Activated T-cell treated with anti-CD3 and anti-CD28 coated beads, Interleukin-2, amount 50 U/mL, for 1 hour (primary cell): ENCODE data around the gene SORBS2.

Experiments
- DNase-seq: peaks from one replicate; pipeline ENCODE4 v3.0.0-alpha.2; 2020

SORBS2 gene

DNA sequence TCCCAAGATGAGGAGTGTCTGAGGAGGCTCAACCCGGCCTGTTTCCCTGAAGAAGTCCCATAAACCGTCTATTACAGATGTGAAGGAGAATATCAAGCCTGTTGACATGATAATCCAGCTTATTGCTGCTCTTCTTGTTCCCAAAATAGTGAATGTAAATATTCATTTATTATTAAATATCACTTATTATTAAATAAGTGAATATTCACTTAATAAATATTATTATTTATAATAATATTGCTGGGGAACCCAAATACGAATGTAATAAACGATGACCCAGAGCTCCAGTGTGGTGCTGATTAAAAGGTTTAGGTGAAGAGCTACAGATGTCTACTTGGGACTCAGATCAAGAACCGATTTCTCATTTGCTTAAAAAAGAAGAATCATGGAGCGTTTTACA, 23.8 kb upstream of the SORBS2 start:
- no peak for DNase-seq

DNA sequence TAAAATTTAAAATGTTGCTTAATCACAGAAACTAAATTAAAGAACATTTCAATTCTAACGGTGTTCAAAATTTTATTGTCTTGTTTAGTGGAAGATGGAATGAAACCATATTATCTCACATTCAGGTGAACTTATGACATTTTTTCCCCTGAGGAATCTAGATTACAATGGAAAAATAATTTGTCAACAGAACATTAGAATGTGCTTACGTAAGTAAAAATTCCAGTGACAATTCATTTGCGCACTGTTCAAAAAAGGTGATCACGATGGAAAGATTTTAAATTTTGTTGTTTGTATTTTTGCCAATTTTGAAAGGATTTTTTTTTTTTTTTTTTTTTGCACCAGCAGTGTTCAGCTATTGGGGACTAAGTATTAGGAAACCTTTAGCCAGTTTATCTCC, 23.3 kb upstream of the SORBS2 start:
- no peak for DNase-seq

DNA sequence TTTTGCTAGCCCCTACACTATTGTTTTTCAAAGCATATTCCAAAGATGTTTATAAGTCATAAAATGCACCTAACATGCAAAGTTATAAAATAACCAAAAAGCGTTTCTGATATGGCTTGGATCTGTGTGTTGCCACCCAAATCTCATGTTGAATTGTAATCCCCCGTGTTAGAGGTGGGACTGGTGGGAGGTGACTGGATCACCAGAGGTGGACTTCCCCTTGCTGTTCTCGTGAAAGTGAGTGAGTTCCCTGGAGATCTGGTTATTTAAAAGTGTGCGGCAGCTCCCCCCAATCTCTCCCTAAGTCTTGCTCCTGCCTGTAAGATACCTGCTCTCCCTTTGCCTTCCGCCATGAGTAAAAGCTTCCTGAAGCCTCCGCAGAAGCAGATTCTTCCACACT, 22.8 kb upstream of the SORBS2 start:
- DNase-seq = no peak

DNA sequence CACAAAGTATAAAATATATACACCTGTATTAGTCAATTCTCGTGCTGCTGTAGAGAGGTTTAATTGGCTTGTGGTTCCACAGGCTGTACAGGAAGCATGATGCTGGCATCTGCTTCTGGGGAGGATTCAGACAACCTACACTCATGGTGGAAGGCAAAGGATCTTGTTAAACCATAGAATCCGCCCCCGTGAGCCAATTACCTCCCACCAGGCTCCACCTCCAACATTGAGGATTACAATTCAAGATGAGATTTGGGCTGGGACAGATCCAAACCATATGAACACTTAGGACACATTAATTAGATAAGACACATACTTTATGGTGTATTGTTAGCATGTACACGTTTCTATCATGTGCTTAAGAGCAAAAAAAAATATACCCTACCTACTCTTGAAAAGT, 22.1 kb upstream of the SORBS2 start:
- DNase-seq = no peak

DNA sequence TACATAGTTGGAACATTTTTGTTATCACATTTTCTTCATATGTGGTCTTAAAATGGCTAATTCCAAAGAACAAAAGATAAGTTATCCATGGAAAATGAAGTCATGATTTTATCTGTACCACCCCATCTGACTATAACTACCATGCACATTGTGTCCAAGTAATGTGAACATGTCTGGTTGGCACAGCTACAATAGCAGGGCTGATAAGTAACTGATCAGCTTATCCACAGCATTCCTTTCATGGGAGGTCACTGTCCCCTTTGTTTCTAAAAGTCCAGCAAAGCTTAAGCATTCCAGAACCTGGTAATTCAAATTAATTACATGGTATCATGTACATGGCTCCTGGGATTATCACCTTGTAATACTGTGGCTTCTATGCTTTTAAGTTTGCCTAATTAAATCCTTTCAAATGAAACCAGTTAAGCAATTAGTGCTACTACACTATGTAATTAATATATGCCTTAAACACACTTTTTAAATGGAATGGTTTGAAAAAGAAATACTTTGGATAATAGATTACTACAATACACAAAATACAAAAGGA, 21.1 kb upstream of the SORBS2 start:
- DNase-seq = no peak

DNA sequence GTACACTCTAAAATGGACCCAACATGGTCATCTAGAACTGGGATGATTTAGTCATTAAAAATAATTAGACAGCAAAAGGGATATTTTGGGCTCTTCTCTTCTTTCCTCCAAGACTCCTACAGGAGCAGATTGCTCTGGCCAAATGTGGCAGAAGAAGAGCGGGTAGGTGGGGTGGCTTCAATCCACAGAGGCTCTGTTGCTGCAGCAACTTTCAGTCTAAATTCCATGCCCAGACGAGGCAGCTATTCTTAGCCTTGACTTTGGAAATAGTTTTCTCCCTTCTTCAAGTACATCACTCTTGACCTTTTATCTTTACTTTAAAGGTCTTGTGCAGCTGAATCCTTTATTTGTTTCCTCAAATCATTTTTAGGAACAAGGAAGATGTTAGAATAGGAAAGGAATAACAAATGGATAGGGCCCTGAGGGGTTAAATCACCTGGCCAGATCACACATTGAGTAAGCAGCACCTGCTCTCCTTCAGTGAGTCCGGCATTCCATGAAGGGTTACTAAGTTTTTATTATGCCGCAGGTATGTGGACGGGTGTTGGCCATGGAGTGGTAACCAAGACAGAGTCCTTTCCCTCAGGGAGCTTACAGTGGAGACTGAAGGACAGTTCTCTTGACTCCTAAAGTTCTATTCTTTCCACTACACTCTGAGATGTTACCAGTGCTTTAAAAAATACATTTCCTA, 19.3 kb upstream of the SORBS2 start:
- DNase-seq = no peak

DNA sequence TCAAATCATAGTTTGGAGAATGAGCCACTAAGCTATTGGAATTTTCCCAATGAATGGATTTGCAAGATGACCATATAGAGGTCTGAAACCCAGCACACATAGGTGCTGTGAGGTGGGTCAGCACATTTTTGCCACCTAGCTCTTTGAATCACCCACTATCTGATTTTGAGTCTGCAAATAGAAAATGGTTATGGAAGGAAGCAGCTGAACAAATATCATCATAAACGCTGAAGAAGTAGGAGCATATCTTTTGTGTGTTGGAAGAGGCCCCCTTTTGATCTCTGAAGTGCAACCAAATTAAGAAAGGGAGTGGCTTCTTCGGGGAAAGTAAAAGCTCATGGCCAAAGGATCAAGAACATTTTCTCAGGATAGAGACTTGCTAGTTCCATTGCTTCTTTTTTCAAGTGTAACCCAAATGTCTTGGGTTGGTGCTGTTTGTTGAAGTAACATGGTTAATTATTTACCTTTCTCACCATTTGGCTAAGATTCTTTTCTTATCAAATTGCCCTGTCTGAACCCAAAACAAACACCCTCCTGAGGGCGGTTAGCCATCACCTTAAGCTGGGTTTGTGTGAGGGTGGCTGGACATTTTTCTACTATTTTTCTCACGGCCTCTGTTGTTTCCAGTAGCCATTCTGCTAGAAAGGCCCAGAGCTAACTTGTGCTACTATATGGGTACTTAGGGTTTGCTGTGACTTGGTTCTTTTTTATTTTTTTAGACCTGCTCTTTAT, 18.4 kb upstream of the SORBS2 start:
- no peak for DNase-seq

DNA sequence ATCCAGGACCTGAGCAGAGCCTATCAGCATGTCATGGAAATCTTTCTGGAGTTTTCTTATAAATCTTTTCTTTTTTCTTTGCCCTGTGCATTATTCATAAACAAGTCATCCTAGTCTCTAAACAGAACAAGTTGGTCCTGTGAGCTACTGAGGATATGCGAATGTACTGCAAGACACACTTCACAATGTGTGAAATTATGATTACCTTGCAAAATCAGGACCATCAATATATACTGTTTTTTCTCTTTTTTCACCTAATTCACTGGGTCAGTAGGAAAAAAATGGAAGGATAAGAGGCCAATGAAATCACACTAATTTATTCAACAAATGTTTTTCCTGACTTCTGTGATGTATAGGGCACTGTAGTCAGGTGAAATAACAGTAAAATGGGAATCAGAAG, 14.4 kb upstream of the SORBS2 start:
- no peak for DNase-seq

DNA sequence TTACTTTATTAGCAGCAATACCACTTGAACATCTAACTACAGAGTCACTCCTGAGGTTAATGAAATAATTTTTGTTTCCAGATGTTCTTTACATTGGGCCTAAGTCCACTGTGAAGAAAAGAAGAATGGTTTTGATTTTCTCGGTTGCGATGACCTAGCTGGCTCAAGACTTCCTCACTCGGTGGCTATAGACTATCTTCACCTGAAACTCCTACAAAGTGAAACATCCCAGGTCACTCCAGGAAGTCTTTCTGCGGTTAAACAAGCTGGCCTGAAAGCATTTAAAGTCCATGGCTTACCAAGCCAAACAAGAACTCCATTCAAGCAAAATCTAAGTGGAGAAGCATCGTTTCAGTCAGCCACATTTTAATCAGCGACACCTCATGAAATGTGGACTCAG, 13.7 kb upstream of the SORBS2 start:
- no peak for DNase-seq

DNA sequence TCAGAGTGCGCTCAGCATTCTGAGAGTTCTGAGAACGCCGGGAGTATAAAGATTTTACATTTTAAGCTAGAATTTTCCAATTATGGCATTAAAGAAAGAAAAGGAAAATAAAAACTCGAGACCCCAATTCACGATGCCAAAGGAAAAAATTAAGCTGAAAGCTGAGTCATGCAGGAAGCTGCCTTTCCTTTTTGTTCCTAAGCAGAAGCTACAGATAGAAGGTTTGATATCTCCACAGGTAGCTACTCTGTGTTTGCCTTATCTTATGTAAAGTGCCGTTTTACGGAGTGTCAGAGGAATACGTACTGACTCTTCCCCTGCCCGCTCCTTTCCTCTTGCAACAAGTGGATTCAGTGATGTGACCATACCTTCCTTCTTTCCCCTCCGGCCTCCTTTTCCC, 10.8 kb upstream of the SORBS2 start:
- DNase-seq = no peak

DNA sequence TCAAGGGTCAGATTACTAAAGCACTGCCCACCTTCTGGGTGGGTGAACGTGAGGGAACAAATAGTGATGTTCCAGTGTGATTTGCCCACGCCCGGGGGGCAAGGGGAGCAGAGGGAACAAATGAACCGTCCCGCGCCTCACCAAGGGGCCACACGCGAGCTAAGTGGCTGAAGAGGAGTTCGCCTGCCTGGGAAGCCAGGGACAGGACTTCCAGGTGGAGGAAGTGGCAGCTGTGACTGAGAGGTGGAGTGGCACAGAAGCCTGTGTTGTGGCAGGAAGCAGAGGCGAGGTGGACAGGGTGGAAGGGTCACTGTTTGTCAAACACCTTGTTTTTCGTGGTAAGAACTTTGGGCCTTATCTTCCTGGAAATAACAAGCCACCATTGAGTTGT, 9.0 kb upstream of the SORBS2 start:
- no peak for DNase-seq

DNA sequence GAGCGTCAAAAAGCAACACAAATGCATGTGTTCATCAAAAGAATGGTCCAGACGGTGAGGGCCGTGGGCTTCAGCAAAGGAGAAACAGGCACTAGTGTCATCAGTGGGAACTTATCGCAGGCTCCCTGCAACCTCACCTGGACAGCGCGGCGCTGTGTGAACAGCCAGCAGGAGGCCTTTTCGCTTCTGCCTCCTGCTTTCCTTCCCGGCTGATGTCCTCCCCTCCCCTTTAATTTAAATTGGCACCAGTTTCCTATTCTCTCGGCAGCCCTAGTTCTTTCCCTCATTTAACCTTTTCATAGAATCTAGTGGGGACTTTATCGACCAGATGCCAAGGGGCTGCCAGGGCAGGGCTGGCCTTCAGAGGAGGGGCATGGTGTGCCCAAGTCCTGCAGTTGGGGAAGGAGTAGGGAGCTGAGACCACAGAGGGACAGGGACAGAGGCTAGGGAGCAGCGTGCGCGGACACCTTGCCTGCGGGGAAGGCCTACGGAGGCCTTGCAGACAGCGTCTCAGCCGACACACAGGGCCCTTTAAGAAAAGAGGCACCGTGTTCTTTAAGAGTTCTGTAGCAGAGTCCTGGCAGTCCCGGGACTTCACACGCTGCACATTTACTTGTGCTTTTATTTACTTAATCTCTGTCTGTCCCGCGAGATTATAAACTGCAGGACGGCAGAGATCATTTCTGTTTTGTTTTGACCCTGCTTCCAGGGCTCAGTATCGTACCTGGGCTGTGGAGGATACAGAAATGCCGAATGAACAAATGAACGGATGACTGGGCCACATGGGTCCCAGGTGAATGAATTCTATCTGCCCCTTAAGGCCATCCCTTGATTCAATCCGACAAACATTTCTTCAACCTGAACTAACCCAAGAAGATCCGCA, 8.4 kb upstream of the SORBS2 start:
- no peak for DNase-seq

DNA sequence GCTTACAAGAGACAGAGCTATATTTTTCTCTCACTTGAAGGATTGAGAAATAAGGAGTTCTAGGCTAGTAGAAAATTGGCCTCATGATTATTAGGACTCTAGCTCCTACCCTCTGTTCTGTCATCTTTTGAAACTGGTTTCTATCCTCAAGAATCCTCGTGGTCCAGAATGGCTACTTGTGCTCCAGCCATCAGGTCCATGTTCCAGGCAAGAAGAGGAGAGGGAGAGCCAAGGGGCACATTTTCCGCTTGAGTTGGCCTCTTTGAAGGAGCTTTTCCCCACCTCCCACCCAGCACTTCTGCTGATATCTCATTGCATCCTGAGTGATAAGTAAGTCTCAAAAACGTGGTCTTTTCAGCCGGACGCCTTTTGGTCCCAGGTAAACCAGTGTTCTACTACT, 7.2 kb upstream of the SORBS2 start:
- no peak for DNase-seq

DNA sequence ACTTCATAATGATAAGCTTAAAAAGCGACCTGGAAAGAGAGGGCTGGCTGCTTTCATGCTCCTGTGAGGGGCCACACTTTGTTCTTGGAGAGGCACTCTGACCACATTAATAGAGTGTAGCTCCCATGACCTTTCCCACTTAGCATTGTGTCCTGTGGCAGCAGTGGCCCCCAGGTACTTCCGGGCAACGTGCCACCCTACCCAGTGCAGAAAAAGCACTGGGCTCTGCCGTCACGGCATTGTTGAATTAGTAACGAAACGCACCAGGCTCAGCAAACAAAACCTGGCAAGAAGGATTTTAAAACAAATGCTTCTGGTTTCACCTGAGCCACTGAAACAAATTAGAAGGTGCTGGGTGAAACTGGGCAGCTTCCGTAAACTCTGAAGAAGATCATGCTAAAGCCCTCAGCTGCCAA, 5.4 kb upstream of the SORBS2 start:
- DNase-seq = no peak

DNA sequence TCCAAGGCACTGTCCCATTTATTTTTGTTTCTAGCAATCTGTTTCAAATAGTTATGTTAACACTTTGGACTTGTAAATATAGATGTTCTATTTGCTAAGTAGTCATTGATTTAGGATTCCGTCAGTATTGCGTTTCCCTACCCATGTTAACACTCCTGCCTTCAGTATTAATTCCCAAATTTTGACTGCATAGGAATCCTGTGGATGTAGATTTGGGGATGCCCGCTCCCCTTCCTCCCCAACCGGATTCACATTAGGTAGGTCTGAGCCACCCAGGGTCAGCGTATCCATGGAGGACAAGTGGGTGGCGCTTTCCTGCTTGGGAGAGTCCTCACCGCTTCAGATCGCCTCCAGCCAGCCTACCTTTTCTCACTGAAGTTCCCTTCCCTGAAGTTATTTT, 1.1 kb upstream of the SORBS2 start:
- no peak for DNase-seq

DNA sequence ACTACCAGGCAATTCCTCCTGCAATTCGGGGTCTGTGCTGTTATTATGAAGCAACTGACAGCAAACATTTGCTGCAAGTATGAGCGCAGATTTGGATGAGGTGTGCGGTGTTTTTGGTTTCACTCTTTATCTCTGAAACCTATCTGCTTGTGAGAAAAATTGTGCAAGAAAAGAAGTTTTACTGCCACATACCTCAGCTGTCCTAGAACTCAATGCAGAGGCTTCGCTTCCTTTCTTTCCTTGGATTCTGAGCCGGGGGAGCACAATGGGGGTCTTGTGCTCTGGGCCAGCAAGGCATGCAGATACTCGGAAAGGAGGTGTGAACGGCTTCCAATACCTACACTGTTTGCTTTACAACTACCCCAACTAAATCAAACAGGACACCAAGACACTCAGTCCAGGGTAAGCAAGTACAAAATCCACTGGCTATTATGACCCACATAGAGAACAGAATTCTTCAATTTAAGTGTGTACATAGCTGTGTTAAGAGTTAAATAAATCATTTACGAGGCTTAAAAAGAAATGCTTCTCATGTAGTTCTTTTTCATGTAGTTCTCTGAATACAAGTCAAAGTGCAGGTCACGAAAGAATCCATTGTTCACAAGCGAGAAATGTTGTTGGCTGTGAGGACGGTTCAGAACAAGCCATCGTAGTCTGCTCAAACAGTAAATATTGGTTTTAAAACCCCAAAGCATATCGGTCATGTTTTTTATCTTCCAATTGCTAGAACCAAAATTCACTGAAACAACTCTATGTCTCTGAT, 1.1 kb downstream of the SORBS2 start:
- no peak for DNase-seq

DNA sequence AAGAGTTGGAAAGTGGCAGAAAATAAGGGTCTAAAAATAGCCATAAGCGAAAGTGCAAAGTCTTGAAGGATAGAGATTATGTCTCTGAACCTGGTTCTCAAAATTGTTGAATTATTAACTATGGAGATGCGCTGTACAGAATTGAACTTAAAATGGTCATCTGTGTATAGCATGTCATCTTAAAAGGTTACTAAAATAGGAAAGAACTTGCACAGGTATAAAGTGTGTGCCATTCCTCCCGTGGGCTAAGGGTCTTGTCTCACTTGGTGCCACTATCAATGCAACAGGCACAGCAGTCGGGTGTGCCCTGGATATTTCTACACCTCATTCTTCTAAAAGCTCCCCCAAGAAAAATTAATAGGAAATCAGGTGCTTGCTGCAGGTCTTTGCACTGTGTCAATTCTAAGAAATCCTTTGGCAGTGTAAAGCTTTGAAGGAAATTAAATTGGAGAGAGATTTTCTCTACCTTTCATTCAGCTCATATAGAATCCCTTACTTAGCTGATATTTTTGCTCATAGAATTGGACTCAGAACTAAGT, 2.4 kb downstream of the SORBS2 start:
- no peak for DNase-seq

DNA sequence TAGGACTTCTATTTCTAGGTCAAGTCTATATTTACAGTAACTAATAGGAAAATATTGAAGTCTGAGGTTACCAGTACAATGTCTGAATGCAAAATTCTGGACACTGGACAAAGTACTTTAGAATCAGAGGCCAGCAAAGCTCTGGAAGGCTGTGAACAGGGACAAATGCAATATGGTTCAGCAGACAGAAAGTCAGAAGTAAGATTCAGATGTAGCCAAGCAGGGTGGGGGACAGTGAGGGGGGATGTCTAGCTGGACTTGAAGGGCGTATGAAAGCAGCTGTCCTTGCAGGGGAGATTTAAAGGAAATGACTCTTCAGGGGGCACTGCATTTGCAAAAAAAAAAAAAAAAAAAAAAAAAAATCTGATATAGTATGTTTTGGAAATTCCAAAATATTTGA, 2.9 kb downstream of the SORBS2 start:
- DNase-seq = no peak

DNA sequence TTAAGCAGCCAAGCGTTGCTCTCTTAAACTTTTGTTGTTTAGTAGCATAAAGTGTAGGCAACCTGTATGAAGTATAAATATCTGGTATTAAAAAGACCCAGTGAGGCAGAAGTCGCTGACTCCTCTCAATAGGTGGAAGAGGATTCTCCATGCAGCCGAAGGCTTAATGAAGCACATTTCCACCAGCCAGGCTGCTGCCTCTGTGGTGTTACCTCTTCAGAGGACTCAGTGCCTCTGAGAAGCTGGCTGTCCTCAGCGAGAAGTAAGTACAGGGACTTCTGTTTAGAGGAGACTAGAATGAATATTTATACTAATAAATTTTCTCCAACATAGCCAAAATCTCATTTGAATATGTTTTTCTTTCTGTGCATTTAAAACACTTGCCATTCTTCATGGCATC, 6.0 kb downstream of the SORBS2 start:
- no peak for DNase-seq

DNA sequence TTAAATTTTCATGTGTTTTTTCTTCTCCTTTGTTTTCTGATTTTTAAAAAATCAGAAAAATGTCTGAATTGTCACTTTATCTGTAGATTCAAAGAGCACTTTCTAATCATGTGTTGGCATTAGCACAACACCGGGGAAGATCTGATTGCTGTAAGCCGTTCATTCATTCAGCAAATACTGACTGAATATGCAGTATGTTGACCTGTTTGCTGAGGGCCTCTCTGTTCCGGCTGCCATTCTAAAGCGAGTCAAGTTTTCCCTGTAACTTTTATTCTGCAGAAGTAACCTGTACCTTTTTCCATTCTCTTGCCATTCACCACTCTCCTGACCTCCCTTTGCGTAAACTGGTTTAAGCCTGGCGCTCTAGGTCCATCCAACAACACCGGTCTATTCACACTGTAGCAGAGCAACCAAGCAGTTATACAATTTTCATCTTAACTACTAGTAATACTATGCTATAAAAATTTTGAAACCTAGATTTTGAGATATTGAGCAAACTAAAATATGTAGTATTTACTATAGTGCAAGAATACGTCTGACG, 6.7 kb downstream of the SORBS2 start:
- no peak for DNase-seq

DNA sequence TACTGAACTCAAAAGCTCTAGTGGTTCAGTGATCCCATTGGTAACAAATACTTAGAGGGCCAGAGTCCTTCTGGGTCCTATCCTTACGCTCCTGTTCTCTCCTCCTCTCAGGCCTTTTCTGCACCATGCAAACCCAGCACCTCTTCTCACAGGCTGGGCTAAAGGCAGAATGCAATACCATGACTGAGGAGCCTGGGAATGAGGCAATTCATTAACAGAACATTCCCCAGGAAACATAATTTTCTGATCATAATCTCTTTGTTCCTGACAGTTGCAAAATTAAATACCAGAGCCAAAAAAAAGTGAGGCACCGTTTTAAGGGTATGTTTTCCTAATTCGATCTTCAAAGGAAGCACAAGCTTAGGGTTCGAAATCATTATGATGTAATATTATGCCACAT, 9.0 kb downstream of the SORBS2 start:
- no peak for DNase-seq

DNA sequence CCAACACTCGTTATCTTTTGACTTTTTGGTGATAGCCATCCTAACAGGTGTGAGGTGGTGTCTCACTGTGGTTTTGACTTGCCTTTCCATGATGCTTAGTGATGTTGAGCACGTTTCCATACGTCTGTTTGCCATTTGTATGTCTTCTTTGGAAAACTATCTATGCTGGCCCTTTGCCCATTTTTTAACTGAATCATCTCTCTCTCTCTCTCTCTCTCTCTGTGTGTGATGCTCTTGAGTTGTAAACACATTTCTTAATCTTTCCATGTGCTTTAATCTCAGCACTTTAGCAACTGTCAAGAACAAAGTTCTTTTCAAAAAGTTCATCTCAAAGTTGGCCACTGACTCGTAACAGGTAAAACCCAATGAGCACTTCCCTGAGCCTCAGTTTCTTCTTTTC, 10.5 kb downstream of the SORBS2 start:
- DNase-seq = no peak
